Activated T-helper 1 cell treated with anti-CD3 and anti-CD28 coated beads, Interleukin-2, amount 50 U/mL, for 16 hours (primary cell): ENCODE measurements around the gene FPGS.
A peak's percentile ranks its signal among the peaks of the same experiment; 100 is the strongest.
"Not testable (repeated sequence)": the region's sequence is repeated elsewhere in the genome, so short reads cannot be mapped to it uniquely, and the experiment has no call there.

ENCODE experiments used
- DNase-seq, 2 donors: peaks; one replicate each; pipeline ENCODE4 v3.0.0-alpha.2; 2020; ENCODE audit warnings: low read depth in 1 of 2, low spot score in 1 of 2

FPGS gene

GRCh38 chr9:127770905-127771569, 31.6 kb upstream of the FPGS start:
- peak; percentile 88 to 92 for DNase-seq

DNA sequence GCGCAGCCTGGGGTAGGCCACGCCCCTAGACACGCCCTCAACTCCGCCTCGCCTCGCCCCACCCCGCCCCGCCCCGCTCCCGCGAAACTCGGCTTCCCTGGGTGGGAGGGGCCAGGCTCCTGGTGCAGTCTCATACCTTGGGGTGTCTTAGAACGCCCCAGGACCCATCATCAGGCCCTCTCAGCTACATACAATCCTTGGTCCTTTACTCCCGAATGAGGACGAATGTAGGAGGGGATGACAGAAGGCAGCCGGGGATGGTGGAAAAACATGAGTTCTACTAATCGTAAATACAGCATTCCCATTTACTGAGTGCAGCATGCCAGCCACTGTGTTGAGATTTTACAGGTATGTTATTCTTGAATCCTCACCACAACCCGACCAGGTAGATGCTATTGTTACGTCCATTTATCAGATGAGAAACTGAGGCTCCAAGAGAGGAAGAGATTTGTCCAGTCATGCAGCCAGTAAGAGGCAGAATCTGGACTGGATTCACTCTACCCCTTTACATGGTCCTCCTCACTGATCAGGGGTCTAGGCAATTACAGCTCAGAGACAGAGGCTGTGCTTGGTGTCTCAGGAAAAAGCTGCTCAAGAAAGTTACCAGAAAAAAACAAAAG, 31.0 kb upstream of the FPGS start:
- no peak for DNase-seq

DNA sequence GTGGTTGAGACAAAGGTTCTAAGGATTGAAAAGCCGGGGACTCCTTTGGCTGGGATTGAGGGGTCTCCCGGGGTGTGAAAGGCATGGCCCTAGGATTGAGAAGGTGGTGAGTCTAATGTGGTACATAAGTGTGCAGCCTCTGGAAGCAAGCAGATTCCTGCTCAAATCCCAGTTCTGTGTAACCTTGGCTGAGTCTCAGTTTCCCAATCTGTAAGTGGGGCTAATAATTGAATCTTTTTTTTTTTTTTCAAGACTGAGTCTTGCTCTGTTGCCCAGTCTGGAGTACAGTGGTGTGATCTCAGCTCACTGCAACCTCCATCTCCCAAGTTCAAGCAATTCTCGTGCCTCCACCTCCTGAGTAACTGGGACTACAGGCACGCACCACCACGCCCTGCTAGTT, 30.1 kb upstream of the FPGS start:
- DNase-seq = no peak

DNA sequence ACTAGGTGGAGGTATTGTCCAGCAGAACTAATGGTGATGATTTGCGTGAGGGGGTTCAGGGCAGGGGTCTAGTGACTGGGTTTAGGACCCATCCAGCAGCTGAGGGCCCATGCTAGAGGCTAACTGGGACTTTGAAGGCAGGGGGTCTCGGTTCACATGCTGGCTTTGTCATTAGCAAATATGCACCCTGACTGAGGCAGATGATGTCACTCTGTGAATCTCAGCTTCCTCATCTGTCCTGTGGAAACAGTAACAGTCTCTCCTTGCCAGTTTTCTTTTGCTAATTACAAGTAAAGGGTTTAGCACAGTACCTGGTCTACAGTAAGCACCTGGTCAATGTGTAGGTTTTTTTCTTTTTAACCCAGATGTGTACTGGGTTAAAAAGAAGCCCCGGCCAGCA, 29.4 kb upstream of the FPGS start:
- no peak for DNase-seq

GRCh38 chr9:127773981-127774380, 28.7 kb upstream of the FPGS start:
- DNase-seq = no peak

DNA sequence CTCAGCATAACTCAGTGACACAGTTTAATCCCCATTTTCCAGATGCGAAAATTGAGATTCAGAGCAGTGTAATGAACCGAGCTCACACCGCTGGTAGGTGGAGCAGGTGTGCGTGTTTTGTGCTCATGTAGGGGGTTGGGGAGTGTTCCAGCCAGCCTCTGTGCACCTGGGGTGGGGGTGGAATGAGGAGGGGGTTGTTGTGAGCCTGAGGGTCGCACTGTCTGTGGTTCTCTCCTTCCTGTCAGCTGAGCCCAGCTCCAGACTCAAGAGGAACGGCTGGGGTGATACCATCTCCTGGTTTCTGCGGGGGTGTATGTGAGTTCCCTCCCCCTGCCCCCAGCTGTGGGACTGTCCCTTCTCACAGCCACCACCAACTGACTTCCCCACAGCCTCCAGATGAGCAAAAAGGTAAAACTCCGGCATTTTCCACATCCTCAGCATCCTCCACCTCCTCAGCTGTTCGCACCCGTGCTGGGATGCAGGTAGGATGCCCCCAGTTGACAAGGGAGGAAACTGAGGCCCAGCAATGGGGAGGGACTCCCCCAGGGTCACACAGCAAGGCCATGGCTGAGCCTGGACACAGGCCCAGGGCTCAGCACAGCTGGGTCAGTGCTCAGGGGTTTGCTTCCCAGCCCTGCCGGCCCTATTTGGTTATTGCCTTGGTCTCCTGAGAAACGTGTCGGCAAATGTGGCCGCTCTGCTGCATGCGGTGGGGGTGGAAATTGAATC, 26.3 kb upstream of the FPGS start:
- DNase-seq = peak; percentile 55 to 56

- no peak for DNase-seq
These were observed 25.8 kb upstream of the FPGS start for GRCh38 chr9:127776924-127777289.

DNA sequence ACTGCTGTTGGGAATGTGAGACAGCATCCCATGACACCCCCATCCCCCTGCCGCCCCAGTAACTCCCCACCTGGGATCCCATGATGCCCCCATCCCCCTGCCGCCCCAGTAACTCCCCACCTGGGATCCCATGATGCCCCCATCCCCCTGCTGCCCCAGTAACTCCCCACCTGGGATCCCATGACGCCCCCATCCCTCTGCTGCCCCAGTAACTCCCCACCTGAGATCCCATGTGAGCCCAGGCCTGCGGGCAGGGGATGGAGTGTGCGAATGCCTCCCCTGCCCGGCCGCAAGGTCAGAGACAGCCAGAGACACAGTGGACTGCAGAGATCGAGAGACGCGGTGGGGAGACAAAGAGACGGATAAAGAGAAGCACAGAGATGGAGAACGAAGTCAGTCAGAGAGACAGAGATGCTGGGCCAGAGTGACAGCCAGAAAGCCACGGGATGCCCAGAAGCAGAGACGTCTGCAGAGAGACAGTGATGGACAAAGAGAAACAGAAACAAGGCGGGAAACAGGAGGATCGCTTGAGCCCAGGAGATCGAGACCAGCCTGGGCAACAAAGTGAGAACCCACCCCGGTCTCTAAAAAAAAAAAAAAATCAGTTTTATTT, 25.2 kb upstream of the FPGS start:
- DNase-seq = no peak

- DNase-seq = no peak
These were observed 24.2 kb upstream of the FPGS start, which contains the start of gene SH2D3C for GRCh38 chr9:127778280-127779135. TSS of gene SH2D3C (minus strand) at chr9:127778666. CDS start at chr9:127778627, 39 bp downstream.

DNA sequence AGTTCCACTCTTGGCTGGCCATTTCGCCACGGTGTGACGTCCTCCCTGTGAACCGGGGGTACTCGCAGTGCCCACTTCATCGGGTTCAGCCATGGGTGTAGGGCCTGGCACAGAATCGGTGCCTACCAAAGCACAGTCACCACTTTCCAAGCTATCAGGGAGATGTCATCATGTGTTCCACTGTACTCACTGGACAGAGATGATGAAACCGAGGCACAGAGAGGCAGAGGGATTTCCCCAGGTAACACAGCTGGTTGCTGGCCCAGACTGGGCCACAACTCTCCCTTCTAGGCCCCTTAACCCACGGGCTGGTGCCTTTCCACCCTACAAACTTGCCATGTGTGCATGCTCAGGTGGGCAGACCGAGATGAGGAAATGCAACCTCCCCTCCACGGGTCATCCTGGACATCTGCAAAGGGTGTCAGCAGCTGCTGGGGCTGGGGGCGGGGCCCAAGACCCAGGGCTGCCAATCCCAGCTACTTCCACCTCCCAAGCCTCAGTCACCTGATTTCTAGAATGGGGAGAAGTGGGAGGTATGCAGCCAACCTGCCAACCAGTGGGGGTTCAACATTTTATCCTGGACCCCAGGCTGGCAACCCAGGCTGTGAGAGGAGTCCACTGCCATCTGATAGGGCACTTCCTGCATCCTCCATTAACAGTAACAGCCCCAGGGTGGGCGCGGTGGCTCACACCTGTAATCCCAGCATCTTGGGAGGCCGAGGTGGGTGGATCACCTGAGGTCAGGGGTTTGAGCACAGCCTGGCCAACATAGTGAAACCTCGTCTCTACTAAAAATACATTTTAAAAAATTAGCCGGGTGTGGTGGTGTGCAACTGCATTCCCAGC, 23.3 kb upstream of the FPGS start:
- peak in 1 of 2 donors; percentile 46 for DNase-seq

- no peak for DNase-seq
These were observed 22.4 kb upstream of the FPGS start for GRCh38 chr9:127780126-127780885.

DNA sequence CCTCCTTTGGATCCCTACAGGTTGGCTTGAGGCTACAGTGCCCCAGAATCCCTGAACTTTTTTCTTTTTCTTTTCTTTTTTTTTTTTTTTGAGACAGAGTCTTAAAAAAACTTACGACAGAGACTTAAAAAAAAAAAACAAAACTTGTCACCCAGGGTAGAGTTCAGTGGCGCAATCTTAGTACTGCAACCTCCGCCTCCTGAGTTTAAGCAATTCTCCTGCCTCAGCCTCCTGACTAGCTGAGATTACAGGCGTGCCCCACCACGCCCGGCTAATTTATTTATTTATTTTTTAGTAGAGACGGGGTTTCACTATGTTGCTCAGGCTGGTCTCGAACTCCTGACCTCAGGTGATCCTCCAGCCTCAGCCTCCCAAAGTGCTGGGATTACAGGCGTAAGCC, 21.8 kb upstream of the FPGS start:
- DNase-seq = not testable (repeated sequence)

DNA sequence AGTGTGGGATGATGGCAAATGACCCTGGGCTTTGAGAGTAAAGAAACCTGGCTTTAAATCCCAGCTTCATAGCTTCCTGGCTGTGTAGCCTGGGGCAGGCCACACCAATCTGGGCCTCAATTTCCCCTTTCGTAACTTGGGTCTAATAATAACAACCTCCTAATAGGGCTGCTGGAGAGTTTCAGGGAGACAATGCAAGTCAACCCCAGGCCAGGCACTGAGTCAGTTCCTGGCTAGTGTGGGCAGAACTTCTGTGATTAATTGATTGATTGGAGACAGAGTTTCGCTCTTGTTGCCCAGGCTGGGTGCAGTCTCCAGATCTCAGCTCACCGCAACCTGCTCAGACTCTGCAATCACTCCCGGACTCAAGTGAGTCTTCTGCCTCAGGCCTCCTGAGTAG, 20.9 kb upstream of the FPGS start:
- no peak for DNase-seq

GRCh38 chr9:127783111-127784008, 19.3 kb upstream of the FPGS start:
- DNase-seq = peak; percentile 46 to 54

DNA sequence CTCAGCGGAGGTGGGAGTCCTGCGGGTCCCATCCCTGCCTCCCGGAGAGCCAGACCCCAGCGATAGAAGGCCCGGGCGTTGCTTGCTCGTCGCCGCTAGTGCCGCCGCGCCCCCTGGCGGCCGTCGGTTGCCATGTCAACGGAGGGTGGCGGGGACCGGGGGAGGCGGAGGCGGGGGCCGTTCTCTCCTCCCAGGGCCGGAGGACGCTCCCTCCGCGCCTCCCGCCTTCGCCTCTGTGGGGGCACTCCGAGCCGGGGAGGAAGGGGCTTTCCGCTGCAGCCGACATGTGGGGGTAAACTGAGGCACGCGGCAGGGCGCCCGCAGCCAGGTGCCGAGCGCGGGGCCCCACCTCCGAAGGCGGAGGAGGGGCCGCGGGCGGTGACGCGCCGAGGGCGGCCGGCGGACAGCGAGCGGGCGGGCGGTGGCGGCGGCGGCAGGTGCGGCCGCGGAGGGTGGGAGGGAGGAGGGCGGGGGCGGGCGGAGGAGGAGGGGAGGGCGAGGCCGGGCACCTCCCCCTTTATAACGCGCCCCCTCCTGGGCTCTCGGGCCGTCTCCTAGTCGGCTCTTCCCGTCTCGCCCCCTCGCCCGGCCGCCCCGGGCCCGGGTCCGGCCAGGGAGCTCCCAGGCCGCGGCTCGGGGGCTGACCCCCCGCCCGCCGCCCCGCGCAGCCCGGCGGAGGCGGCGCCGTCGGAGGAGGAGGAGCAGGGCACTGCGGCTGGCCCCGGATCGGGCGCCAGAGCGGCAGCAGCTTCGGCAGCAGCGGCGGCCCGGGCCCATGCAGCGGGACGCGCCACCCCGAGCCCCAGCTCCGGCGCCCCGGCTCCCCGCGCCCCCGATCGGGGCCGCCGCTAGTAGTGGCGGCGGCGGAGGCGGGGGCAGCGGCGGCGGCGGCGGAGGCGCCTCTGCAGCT, 17.4 kb upstream of the FPGS start:
- peak; percentile 86 for DNase-seq

DNA sequence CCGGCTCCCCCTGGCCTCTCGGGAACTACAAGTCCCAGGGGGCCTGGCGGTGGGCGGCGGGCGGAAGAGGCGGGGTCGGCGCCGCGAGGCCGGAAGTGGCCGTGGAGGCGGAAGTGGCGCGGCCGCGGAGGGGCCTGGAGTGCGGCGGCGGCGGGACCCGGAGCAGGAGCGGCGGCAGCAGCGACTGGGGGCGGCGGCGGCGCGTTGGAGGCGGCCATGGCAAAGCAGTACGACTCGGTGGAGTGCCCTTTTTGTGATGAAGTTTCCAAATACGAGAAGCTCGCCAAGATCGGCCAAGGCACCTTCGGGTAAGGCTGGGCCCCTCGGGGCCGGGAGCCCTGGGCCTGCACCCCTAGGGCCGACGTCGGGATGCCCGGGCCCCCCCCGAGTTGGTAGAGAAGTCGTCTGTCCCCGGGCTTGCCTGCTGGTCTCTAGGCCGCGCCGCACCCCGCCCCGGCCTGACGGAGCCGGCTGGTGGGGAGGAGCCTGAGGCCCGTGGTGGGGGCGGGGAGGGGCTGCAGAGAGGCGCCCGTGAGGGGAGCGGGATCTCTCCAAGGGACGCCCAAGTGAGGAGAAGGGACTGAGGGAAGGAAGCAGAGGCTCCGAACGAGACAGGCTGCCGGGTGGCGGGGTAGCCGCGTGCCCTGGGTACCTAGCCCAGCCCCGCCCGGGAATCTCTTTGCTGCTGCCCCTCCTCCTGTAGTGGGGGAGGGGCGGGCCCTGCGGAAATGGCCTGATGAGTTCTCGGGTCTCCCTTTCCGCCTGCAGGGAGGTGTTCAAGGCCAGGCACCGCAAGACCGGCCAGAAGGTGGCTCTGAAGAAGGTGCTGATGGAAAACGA, 16.5 kb upstream of the FPGS start, which contains the start of gene CDK9:
Gene CDK9, plus strand, starts transcription at position 102 of the 840 bp plus-strand sequence. Its CDS starts 115 bp downstream, at position 217.
- peak; percentile 80 to 92 for DNase-seq
